H9 (cell line): ENCODE data around the gene RPS28. TPM values are rescaled to one million over a fixed set of nuclear protein-coding genes. Genes with fewer than 3 reads are reported as not detected.

Source experiments
- DNase-seq: peaks from one replicate; pipeline ENCODE4 v3.0.0-alpha.2; 2017
- H2AFZ ChIP-seq: one replicate; pipeline ENCODE4 v1.6.1; 2013; ENCODE audit warnings: mild to moderate bottlenecking, low read length, control low read depth, moderate library complexity
- H2AK5ac ChIP-seq: 2 replicates; pipeline ENCODE4 v1.6.1; 2013; ENCODE audit warnings: low read length, control low read depth, mixed read lengths; ENCODE audit not compliant: insufficient read length
- H2BK120ac ChIP-seq: one replicate; pipeline ENCODE4 v1.6.1; 2013; ENCODE audit warnings: low read depth, mild to moderate bottlenecking, low read length, control low read depth, inconsistent platforms; ENCODE audit not compliant: poor library complexity, severe bottlenecking
- H2BK12ac ChIP-seq: 2 replicates; pipeline ENCODE4 v1.6.1; 2013; ENCODE audit warnings: low read length, control low read depth, mixed read lengths, low read depth; ENCODE audit not compliant: insufficient read length
- H2BK15ac ChIP-seq: 2 replicates; pipeline ENCODE4 v1.6.1; 2013; ENCODE audit warnings: low read depth, low read length, control low read depth
- H2BK20ac ChIP-seq: one replicate; pipeline ENCODE4 v1.6.1; 2013; ENCODE audit warnings: low read depth, mild to moderate bottlenecking, low read length, control low read depth, inconsistent platforms; ENCODE audit not compliant: poor library complexity, severe bottlenecking
- H2BK5ac ChIP-seq: 2 replicates; pipeline ENCODE4 v1.6.1; 2013; ENCODE audit warnings: low read length, control low read depth, mixed read lengths; ENCODE audit not compliant: insufficient read length
- H3K14ac ChIP-seq: 2 replicates; pipeline ENCODE4 v1.6.1; 2013; ENCODE audit warnings: low read length, control low read depth; ENCODE audit not compliant: insufficient read depth
- H3K18ac ChIP-seq: 2 replicates; pipeline ENCODE4 v1.6.1; 2013; ENCODE audit warnings: low read depth, mild to moderate bottlenecking, mixed read lengths, low read length, control low read depth; ENCODE audit not compliant: insufficient read length
- H3K23ac ChIP-seq: 2 replicates; pipeline ENCODE4 v1.6.1; 2013; ENCODE audit warnings: low read length, control low read depth, mixed read lengths, low read depth; ENCODE audit not compliant: insufficient read length
- H3K23me2 ChIP-seq: 2 replicates; pipeline ENCODE4 v1.6.1; 2013; ENCODE audit warnings: low read depth, mild to moderate bottlenecking, mixed read lengths, low read length, control low read depth; ENCODE audit not compliant: insufficient read length, poor library complexity, severe bottlenecking
- H3K27ac ChIP-seq: 2 replicates; pipeline ENCODE4 v1.5.1; 2013; ENCODE audit warnings: low read length, control low read depth, mixed read lengths, low read depth; ENCODE audit not compliant: insufficient read length
- H3K27me3 ChIP-seq: 2 replicates; pipeline ENCODE4 v1.6.1; 2013; ENCODE audit warnings: low read length, control low read depth, inconsistent platforms; ENCODE audit not compliant: insufficient read depth
- H3K4ac ChIP-seq: 2 replicates; pipeline ENCODE4 v1.6.1; 2013; ENCODE audit warnings: low read depth, mild to moderate bottlenecking, control low read depth, inconsistent platforms, low read length, moderate library complexity
- H3K4me1 ChIP-seq: 2 replicates; pipeline ENCODE4 v1.6.1; 2013; ENCODE audit warnings: low read length, control low read depth, inconsistent platforms; ENCODE audit not compliant: insufficient read depth
- H3K4me2 ChIP-seq: 2 replicates; pipeline ENCODE4 v1.6.1; 2013; ENCODE audit warnings: low read length, control low read depth, mixed read lengths; ENCODE audit not compliant: insufficient read length, insufficient read depth
- H3K56ac ChIP-seq: 2 replicates; pipeline ENCODE4 v1.6.1; 2013; ENCODE audit warnings: low read depth, mild to moderate bottlenecking, mixed read lengths, low read length, control low read depth; ENCODE audit not compliant: insufficient read length
- H3K79me1 ChIP-seq: 2 replicates; pipeline ENCODE4 v1.6.1; 2013; ENCODE audit warnings: low read depth, mild to moderate bottlenecking, moderate library complexity, low read length, control low read depth, inconsistent platforms; ENCODE audit not compliant: insufficient read depth, poor library complexity, severe bottlenecking
- H3K79me2 ChIP-seq: 2 replicates; pipeline ENCODE4 v1.6.1; 2013; ENCODE audit warnings: low read length, control low read depth, inconsistent platforms; ENCODE audit not compliant: insufficient read depth
- H3K9ac ChIP-seq: 2 replicates; pipeline ENCODE4 v1.6.1; 2013; ENCODE audit warnings: low read length, control low read depth, mixed read lengths; ENCODE audit not compliant: insufficient read length; ENCODE audit errors: extremely low read depth
- H3K9me3 ChIP-seq: one replicate; pipeline ENCODE4 v1.6.1; 2013; ENCODE audit warnings: low read depth, low read length, inconsistent platforms; ENCODE audit not compliant: control insufficient read depth
- H3T11ph ChIP-seq: one replicate; pipeline ENCODE4 v1.6.1; 2013; ENCODE audit warnings: mild to moderate bottlenecking, low read length, control low read depth, inconsistent platforms
- H4K20me1 ChIP-seq: one replicate; pipeline ENCODE4 v1.6.1; 2013; ENCODE audit not compliant: control insufficient read depth, insufficient read length, insufficient read depth
- H4K5ac ChIP-seq: 2 replicates; pipeline ENCODE4 v1.6.1; 2013; ENCODE audit warnings: low read depth, mild to moderate bottlenecking, mixed read lengths, low read length, control low read depth; ENCODE audit not compliant: insufficient read length
- H4K8ac ChIP-seq: replicated peaks from 2 replicates; pipeline ENCODE4 v1.6.1; 2013; ENCODE audit warnings: low read length, control low read depth, mixed read lengths, low read depth; ENCODE audit not compliant: insufficient read length
- H4K91ac ChIP-seq: 2 replicates; pipeline ENCODE4 v1.6.1; 2013; ENCODE audit warnings: low read depth, mild to moderate bottlenecking, moderate library complexity, mixed read lengths, low read length, control low read depth; ENCODE audit not compliant: insufficient read length
- H3K27ac Mint-ChIP-seq, 3 experiments: 2 replicates in 2 of 3; 3 replicates in 1 of 3; pipeline ENCODE4 v1.8.0; 2020 to 2021; ENCODE audit warnings: mixed read lengths in 3 of 3, mild to moderate bottlenecking in 1 of 3, moderate library complexity in 1 of 3
- H3K27me3 Mint-ChIP-seq: 2 replicates; pipeline ENCODE4 v1.8.0; 2021; ENCODE audit warnings: low read depth, mild to moderate bottlenecking, moderate library complexity, mixed read lengths
- H3K36me3 Mint-ChIP-seq, 3 experiments: 2 replicates in 2 of 3; 3 replicates in 1 of 3; pipeline ENCODE4 v1.8.0; 2020 to 2021; ENCODE audit warnings: low read depth in 3 of 3, mixed read lengths in 3 of 3; ENCODE audit not compliant: insufficient read depth in 1 of 3
- H3K4me1 Mint-ChIP-seq, 2 experiments: 2 replicates each; pipeline ENCODE4 v1.8.0; 2020; ENCODE audit warnings: mixed read lengths in 2 of 2
- H3K4me3 Mint-ChIP-seq, 2 experiments: 2 replicates in 1 of 2; 3 replicates in 1 of 2; pipeline ENCODE4 v1.8.0; 2020 to 2021; ENCODE audit warnings: mild to moderate bottlenecking in 2 of 2, mixed read lengths in 2 of 2, moderate library complexity in 1 of 2
- H3K9me3 Mint-ChIP-seq, 2 experiments: 2 replicates in 1 of 2; 3 replicates in 1 of 2; pipeline ENCODE4 v1.8.0; 2020; ENCODE audit warnings: mild to moderate bottlenecking in 2 of 2, mixed read lengths in 2 of 2, moderate library complexity in 1 of 2
- CTCF ChIP-seq: fragments of 200-600 bp; sonication (generic); conservative IDR thresholded peaks from 3 replicates; pipeline ENCODE4 v1.8.0; 2021; ENCODE audit warnings: antibody characterized with exemption, mild to moderate bottlenecking
- WGBS: extraction: QIAGEN DNeasy Blood & Tissue Kit; methylation state at CpG from one replicate; pipeline ENCODE4 v1.1.7; 2013; ENCODE audit warnings: missing lambda C conversion rate, low lambda C conversion rate, mixed read lengths; ENCODE audit not compliant: insufficient read length; ENCODE audit errors: extremely low coverage; 5-methylcytosine and 5-hydroxymethylcytosine counted together
- total RNA-seq: library from RNA; stranded (reverse); gene quantifications from 2 replicates; pipeline ENCODE4 v1.2.1, GENCODE V29; 2021

RPS28 gene
- total RNA-seq, 1 experiment from 2014 or later = 1,885 TPM

GRCh38 chr19:8304841-8305621 lies 16.3 kb upstream of the RPS28 start:
- Histone ChIP-seq H3K56ac (no peak overlapping the region), H2AK5ac (no peak overlapping the region), H3K18ac (no peak overlapping the region), H3K4me1 (no peaks in the 10 kb centered on the region), H2BK15ac (no peak overlapping the region), H3K23ac (no peak overlapping the region), H3K14ac (no peak overlapping the region), H3K4ac (no peak overlapping the region), H2BK12ac (no peak overlapping the region), H3K23me2 (peaks cover 11% of the 10 kb centered on the region), H3K9me3 (no peaks in the 10 kb centered on the region), H2BK5ac (no peak overlapping the region), H2AFZ (no peak overlapping the region), H3T11ph (no peak overlapping the region), H2BK120ac (no peak overlapping the region), H3K27me3 (no peaks in the 10 kb centered on the region), H4K8ac (no peak overlapping the region), H3K79me2 (no peaks in the 10 kb centered on the region; the same call in 1 of the 2 replicates), H4K5ac (no peak overlapping the region), H4K20me1 (no peaks in the 10 kb centered on the region), H3K9ac (no peak overlapping the region), H3K27ac (no peak overlapping the region), H3K79me1 (no peaks in the 10 kb centered on the region), H4K91ac (no peak overlapping the region), H2BK20ac (no peak overlapping the region), H3K4me2 (no peak overlapping the region)
- TF ChIP-seq CTCF = no peak
- Mint-ChIP-seq H3K9me3 (no peaks in the 10 kb centered on the region), H3K27me3 (no peaks in the 10 kb centered on the region), H3K36me3 (peaks cover 19 to 32% (median 23%) of the 10 kb centered on the region in 3 experiments), H3K4me3 (peak overlapping the region in 1 of 2 experiments; percentile 32; a peak in 4 of 5 replicates), H3K4me1 (peaks cover 22 to 30% of the 10 kb centered on the region in 2 experiments), H3K27ac (peak overlapping the region in 2 of 3 experiments; percentile 28 to 40; a peak in 1 of 7 replicates)
- peak; percentile 93 for DNase-seq
- WGBS = no CpG with 5 or more reads among the region's 33 CpGs
